Posterior vena cava (tissue), 2 donors: Measurements from ENCODE around the gene ABHD1. TPM values are rescaled to one million over a fixed set of nuclear protein-coding genes. Genes with fewer than 3 reads are reported as not detected.

ENCODE experiments used
- DNase-seq: peaks from one replicate; pipeline ENCODE4 v3.0.0-alpha.2; 2020; ENCODE audit warnings: low spot score
- intact Hi-C, 2 donors: fragments of 100-400 bp; cut with DNase I; formaldehyde crosslinking; loops; one replicate each; pipeline versions ENCODE4 v1.14.1 to v1.14.2; 2022 to 2023
- total RNA-seq, 2 donors: library from RNA; stranded (reverse); fragmentation: NEBNext Ultra II Directional; extraction: Animal tissue kit (Norgen Biotek cat#: 25700); gene quantifications; one replicate each; pipeline ENCODE4 v1.2.1, GENCODE V29; 2021
- donor health status: DM: yes; HTN: yes; CAD: no.
- donor health status: DM: yes; HTN: yes; CAD: no.

Gene ABHD1
- total RNA-seq, 2 donors from 2014 or later, result 0.37 to 0.48 TPM

- DNase-seq, result peak; percentile 94
- intact Hi-C loops, result loop anchor here (2.0 to 10.0 kb wide), 3 partner anchors 33 to 113 kb away; partner anchors contain the start of genes TMEM214 (in 2 of the 2) and MAPRE3 (in 1 of the 2)
Measured at GRCh38 chr2:27085673-27086089, 37.9 kb upstream of the ABHD1 start.

DNA sequence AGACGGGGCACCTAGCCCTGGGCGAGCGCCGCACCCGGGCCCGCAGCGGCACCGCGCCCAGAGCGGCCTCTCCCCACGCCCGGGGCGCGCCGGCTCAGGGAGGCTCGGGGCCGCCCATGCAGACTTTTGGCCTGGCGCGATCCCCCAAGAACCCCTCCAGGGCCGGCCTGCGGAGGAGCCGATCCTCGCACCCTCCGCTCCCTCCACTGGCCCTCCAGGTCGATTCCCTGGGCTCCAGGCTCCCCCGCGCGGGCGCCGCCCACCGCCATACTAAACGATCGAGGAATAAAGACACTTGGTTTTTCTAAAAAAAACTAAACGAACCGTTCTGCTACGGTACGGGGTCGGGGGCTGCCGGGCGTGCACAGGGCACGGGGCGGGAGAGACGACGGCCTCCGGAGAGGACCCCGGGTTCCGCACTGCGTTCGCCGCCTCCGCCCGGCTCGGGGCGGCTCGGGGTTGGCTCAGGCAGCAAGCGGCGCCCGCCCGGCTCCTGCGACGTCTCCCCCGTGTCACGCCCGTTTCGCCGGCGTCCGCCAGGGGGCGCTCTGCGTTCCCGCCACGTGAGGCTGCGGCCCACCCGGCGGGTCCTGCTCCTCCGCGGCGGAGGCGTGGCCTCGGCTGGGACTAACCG, 37.4 kb upstream of the ABHD1 start:
- DNase-seq, result peak; percentile 99
- intact Hi-C loops, result loop anchor here (2.0 to 10.0 kb wide), 3 partner anchors 33 to 114 kb away; partner anchors contain the start of genes TMEM214 (in 2 of the 2) and MAPRE3 (in 1 of the 2)

DNA sequence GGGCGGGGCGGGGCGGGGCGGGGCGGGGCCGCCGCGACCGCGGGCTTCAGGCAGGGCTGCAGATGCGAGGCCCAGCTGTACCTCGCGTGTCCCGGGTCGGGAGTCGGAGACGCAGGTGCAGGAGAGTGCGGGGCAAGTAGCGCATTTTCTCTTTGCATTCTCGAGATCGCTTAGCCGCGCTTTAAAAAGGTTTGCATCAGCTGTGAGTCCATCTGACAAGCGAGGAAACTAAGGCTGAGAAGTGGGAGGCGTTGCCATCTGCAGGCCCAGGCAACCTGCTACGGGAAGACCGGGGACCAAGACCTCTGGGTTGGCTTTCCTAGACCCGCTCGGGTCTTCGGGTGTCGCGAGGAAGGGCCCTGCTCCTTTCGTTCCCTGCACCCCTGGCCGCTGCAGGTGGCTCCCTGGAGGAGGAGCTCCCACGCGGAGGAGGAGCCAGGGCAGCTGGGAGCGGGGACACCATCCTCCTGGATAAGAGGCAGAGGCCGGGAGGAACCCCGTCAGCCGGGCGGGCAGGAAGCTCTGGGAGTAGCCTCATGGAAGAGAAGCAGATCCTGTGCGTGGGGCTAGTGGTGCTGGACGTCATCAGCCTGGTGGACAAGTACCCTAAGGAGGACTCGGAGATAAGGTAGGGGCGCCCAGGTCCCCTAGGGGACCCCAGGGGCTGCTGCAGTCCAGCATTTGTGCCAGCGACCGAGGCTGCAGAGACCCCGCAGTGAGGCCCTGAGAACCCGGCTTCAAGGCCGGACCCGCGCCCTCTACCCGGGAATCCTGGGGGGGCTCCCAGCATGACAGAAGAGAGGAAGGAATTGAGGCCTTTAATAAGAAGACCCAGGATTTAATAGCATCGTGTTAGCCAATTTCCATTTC, 36.7 kb upstream of the ABHD1 start, which contains the start of gene KHK:
TSS of gene KHK (plus strand) at position 49 of the 870 bp plus-strand sequence. CDS start at position 537, 488 bp downstream.
- intact Hi-C loops, result loop anchor here (2.0 to 10.0 kb wide), 3 partner anchors 34 to 115 kb away; partner anchors contain the start of genes TMEM214 (in 2 of the 2) and MAPRE3 (in 1 of the 2)
- DNase-seq, result no peak

DNA sequence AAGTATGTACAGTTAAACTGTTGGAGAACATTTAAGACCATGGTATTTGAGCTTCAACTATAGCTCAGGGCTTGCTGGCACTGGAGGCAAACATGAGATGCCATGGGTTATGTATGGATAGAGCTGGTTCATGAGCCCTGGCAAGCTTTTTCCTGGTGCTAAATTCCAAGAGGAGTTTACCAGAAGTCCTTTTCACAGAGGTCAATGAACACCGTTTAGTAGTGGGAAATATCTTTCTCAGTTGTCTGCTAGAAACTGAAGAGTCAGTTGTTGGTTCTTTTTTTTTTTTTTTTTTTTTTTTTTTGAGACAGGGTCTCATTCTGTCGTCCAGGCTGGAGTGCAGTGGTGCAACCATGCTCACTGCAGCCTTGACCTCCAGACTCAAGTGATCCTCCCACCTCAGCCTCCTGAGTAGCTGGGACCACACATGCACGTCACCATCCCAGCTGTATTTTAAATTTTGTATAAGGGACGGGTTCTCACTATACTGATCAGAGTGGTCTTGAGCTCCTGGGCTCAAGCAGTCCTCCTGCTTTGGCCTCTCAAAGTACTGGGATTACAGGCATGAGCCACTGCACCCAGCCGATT, 35.7 kb upstream of the ABHD1 start:
- no peak for DNase-seq
- intact Hi-C loops, result loop anchor here (2.0 to 10.0 kb wide), 3 partner anchors 35 to 116 kb away; partner anchors contain the start of genes TMEM214 (in 2 of the 2) and MAPRE3 (in 1 of the 2)

- intact Hi-C loops, result loop anchor here (5.0 to 10.0 kb wide), 2 partner anchors 54 to 116 kb away; partner anchors contain the start of genes TMEM214 (in 2 of the 2) and MAPRE3 (in 1 of the 2)
- no peak for DNase-seq
Measured at GRCh38 chr2:27088634-27089033, 35.0 kb upstream of the ABHD1 start.

- intact Hi-C loops, result loop anchor here (5.0 to 10.0 kb wide), 2 partner anchors 55 to 117 kb away; partner anchors contain the start of genes TMEM214 (in 2 of the 2) and MAPRE3 (in 1 of the 2)
- peak; percentile 71 for DNase-seq
Measured at GRCh38 chr2:27089111-27089954, 34.3 kb upstream of the ABHD1 start.

DNA sequence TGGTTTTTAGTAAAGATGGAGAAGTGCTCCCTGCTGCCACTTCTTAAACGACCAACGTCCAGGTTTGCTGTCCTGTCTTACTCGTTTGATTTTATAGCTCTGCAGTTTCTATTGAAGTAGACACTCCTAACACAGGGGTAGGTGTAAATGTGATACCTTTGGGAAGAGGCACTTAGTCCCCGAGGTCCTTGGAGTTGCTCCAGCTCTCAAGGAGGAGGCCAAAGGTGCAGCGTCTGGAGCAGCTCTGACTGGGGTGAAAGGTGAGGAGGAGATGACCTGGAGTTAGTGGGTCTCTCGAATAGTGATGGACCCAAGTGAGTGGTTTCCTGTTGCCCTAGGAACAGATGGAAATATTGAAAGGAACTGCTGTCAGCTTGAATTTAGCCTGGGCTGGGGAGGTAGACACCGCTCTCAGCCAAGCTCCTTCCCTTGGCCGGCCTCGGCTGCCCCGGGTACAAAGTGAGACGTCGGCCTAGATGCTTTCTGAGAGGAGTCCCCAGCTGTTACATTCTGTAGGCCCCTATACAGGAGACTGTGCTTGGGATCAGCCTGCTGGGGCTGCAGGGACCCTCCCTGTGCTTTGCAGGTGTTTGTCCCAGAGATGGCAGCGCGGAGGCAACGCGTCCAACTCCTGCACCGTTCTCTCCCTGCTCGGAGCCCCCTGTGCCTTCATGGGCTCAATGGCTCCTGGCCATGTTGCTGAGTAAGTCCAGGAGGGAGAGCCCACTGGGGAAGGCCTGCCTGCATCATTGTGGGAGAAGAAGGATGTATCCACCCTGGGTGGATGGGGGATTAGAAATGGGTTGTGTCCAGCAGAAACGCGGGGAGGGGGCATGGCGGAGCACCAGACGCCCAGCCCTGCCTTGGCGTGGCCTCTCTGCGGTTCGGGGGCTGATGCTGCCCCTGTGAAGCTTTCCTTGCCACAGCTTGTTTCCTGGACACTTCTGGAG, 31.6 kb upstream of the ABHD1 start:
- DNase-seq, result no peak
- intact Hi-C loops, result no loop called here

- intact Hi-C loops, result no loop called here
- DNase-seq, result no peak
Measured at GRCh38 chr2:27092696-27093429, 30.8 kb upstream of the ABHD1 start.

GRCh38 chr2:27093430-27094352, 29.9 kb upstream of the ABHD1 start:
- intact Hi-C loops, result no loop called here
- DNase-seq, result no peak

DNA sequence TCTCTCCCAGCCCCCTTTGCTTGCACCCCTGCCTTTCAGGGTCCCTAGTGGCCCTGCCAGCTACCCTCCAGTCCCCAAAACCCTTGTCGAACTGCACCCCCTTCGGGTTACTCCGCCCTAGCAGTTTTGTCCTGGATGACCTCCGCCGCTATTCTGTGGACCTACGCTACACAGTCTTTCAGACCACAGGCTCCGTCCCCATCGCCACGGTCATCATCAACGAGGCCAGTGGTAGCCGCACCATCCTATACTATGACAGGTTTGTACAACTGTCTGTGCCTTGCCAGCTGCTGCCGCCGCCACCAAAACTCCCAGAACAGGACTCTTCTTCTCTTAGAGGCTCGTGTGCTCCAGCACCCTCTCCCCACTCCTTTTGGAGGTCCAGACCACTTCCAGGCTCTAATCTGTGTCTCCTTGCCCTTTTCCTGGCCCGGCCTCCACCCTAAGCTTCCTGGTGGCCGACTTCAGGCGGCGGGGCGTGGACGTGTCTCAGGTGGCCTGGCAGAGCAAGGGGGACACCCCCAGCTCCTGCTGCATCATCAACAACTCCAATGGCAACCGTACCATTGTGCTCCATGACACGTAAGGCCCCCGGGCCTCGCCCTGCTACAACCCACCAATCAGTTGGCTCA, 29.1 kb upstream of the ABHD1 start:
- intact Hi-C loops, result no loop called here
- no peak for DNase-seq

- intact Hi-C loops, result loop anchor here in 1 of 2 donors (5.0 kb wide), 1 partner anchor 107 kb away; no protein-coding TSS in a partner anchor
- DNase-seq, result no peak
Measured at GRCh38 chr2:27095427-27095744, 28.2 kb upstream of the ABHD1 start.

DNA sequence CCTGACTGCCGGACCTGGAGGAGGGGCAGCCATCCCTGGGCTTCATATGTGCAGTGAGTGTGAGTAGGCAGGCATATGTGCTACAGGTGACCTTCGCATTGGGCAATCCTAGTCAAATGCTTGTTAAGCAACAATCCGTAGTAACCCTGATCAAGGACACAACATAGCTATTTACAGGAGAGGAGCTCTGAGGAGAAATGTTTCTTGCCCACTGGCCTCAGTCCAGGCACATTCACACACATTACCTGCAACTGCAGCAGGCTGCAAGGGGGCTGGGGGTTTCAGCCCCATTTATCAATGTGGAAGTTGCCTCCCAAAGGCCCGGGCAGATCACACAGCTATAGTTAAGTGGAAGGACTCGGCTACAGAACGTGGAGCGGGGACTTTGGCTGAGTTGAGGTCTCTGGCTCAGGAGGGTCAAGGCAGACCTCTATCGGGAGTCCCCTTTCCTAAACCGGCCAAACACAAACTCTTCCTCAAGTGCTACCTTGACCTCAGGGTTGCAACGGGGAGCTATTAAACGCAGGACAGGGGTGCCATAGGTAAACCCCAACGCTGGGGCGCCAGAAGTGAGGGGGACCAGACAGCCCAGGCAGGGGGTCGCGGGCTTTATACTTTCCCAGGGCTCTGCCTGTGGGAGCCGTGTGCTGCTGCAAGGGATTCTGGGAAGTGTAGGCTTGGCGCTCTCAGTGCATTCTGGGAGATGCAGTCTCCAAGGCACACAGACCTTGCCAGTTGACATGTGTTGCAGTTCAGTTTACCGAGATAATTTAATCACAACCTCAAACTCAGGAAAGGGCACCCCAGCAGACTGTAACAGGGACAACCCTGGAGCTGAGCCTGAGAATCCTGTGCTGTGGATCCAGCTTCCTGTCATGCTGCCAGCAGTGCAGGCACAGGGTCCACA, 27.6 kb upstream of the ABHD1 start:
- DNase-seq, result peak; percentile 80
- intact Hi-C loops, result loop anchor here in 1 of 2 donors (5.0 kb wide), 1 partner anchor 106 kb away; no protein-coding TSS in a partner anchor

DNA sequence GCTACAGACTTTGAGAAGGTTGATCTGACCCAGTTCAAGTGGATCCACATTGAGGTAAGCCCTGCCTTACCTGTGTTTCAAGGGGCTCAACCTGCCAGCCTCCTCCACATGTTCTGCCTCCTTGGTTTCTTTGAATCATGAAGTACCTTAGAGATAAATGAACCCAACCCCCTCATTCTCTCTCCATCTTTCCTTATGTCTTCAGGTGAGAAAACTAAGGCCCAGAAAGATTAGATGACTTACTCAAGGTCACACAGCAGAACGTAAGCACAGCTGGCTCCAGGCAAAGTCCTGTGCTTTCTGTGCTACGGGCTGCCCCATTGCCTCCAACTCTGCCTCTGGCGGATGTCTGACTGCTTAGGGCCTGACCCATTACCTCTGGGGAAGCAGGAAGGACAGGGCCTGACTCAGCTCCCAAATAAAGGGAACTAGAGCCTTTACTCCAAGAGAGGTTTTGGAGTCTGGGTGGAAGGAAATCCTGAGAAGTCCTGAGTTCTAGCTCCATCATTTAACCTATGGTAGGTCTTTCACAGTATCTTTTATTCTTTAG, 26.8 kb upstream of the ABHD1 start:
- DNase-seq, result no peak
- intact Hi-C loops, result loop anchor here (1.0 to 5.0 kb wide), 2 partner anchors 105 to 183 kb away; no protein-coding TSS in a partner anchor

GRCh38 chr2:27097341-27097740, 26.3 kb upstream of the ABHD1 start:
- DNase-seq, result no peak

More at GRCh38 chr2:27097341-27097740, 26.3 kb upstream of the ABHD1 start:
- intact Hi-C loops, result loop anchor here (1.0 to 5.0 kb wide), 2 partner anchors 105 to 183 kb away; no protein-coding TSS in a partner anchor
